Measurements from ENCODE around the gene DSCAM. TPM values are rescaled to one million over a fixed set of nuclear protein-coding genes. Genes with fewer than 3 reads are reported as not detected.

DSCAM gene
- total RNA-seq, 2 experiments from 2014 or later, result not detected

GRCh38 chr21:40416572-40416971 is 430.4 kb downstream of the DSCAM start:
- no peak overlapping the region for H3K27ac Mint-ChIP-seq
- no peaks in the 10 kb centered on the region for H3K27me3 Mint-ChIP-seq
- POLR2A ChIA-PET, result no interaction called here
- Histone ChIP-seq H3K9me3 (ENCODE audit: control insufficient read depth in 1 of 2, insufficient read depth in 1 of 2, low read length in 2 of 2) (peaks cover 0 to 8% of the 10 kb centered on the region in 2 experiments), H3K27me3 (ENCODE audit: control insufficient read depth in 1 of 2, insufficient read depth in 2 of 2, low read length in 2 of 2) (no peaks in the 10 kb centered on the region), H3K36me3 (ENCODE audit: insufficient read depth, low read length) (no peaks in the 10 kb centered on the region), H3K4me1 (ENCODE audit: insufficient read depth, low read length) (no peaks in the 10 kb centered on the region), H3K27ac (ENCODE audit: low read depth in 1 of 2, low read length in 2 of 2) (no peak overlapping the region), H3K4me3 (ENCODE audit: low read length) (no peak overlapping the region)
- no peak for TF ChIP-seq CTCF (IDR thresholded peaks at IDR 0.05)
- H3K36me3 Mint-ChIP-seq (ENCODE audit: low read depth), result no peaks in the 10 kb centered on the region
- peaks cover 11% of the 10 kb centered on the region for H3K9me3 Mint-ChIP-seq
- DNase-seq (no peak), ATAC-seq (ENCODE audit: poor library complexity) (no peak)
- H3K4me3 Mint-ChIP-seq, result no peak overlapping the region
- no peaks in the 10 kb centered on the region for H3K4me1 Mint-ChIP-seq (ENCODE audit: low read depth)
- intact Hi-C loops (cut with DNase I, micrococcal nuclease), result no loop called here
- CTCF ChIA-PET, result no interaction called here

GRCh38 chr21:40408561-40408960 is 438.4 kb downstream of the DSCAM start:
- Histone ChIP-seq H3K9me3 (ENCODE audit: control insufficient read depth in 1 of 2, insufficient read depth in 1 of 2, low read length in 2 of 2) (peaks cover 0 to 4% of the 10 kb centered on the region in 2 experiments), H3K4me1 (ENCODE audit: insufficient read depth, low read length) (no peaks in the 10 kb centered on the region), H3K36me3 (ENCODE audit: insufficient read depth, low read length) (no peaks in the 10 kb centered on the region), H3K27ac (ENCODE audit: low read depth in 1 of 2, low read length in 2 of 2) (no peak overlapping the region), H3K27me3 (ENCODE audit: control insufficient read depth in 1 of 2, insufficient read depth in 2 of 2, low read length in 2 of 2) (no peaks in the 10 kb centered on the region), H3K4me3 (ENCODE audit: low read length) (no peak overlapping the region)
- no peak for DNase-seq
- no peaks in the 10 kb centered on the region for H3K27me3 Mint-ChIP-seq
- H3K36me3 Mint-ChIP-seq (ENCODE audit: low read depth), result no peaks in the 10 kb centered on the region
- no peak overlapping the region for H3K4me3 Mint-ChIP-seq
- H3K27ac Mint-ChIP-seq, result no peak overlapping the region
- ATAC-seq (ENCODE audit: poor library complexity), result no peak
- intact Hi-C loops (cut with DNase I, micrococcal nuclease), result no loop called here
- no peak for TF ChIP-seq CTCF (IDR thresholded peaks at IDR 0.05)
- POLR2A ChIA-PET, result no interaction called here
- CTCF ChIA-PET, result no interaction called here
- H3K9me3 Mint-ChIP-seq, result peaks cover 5% of the 10 kb centered on the region
- H3K4me1 Mint-ChIP-seq (ENCODE audit: low read depth), result no peaks in the 10 kb centered on the region

GRCh38 chr21:40404396-40404800 is 442.6 kb downstream of the DSCAM start:
- peaks cover 0 to 4% of the 10 kb centered on the region in 2 experiments for H3K9me3 ChIP-seq (ENCODE audit: control insufficient read depth in 1 of 2, insufficient read depth in 1 of 2, low read length in 2 of 2)
- ChIA-PET POLR2A (no interaction called here), CTCF (no interaction called here)
- intact Hi-C loops (cut with DNase I, micrococcal nuclease), result no loop called here
- H3K4me3 ChIP-seq (ENCODE audit: low read length), result no peak overlapping the region
- peaks cover 4% of the 10 kb centered on the region for H3K9me3 Mint-ChIP-seq
- no peaks in the 10 kb centered on the region for H3K4me1 ChIP-seq (ENCODE audit: insufficient read depth, low read length)
- no peaks in the 10 kb centered on the region for H3K27me3 ChIP-seq (ENCODE audit: control insufficient read depth in 1 of 2, insufficient read depth in 2 of 2, low read length in 2 of 2)
- H3K27ac ChIP-seq (ENCODE audit: low read depth in 1 of 2, low read length in 2 of 2), result no peak overlapping the region
- TF ChIP-seq CTCF (IDR thresholded peaks at IDR 0.05), result no peak
- no peaks in the 10 kb centered on the region for H3K36me3 Mint-ChIP-seq (ENCODE audit: low read depth)
- H3K4me1 Mint-ChIP-seq (ENCODE audit: low read depth), result no peaks in the 10 kb centered on the region
- no peak overlapping the region for H3K4me3 Mint-ChIP-seq
- no peaks in the 10 kb centered on the region for H3K36me3 ChIP-seq (ENCODE audit: insufficient read depth, low read length)
- H3K27ac Mint-ChIP-seq, result no peak overlapping the region
- H3K27me3 Mint-ChIP-seq, result no peaks in the 10 kb centered on the region
- DNase-seq, result no peak
- ATAC-seq (ENCODE audit: poor library complexity), result no peak
